NCI-H2227 (cell line): ENCODE data around the gene XPO5.
"Not testable (repeated sequence)": the region's sequence is repeated elsewhere in the genome, so short reads cannot be mapped to it uniquely, and the experiment has no call there.

ENCODE experiments used
- DNase-seq: peaks from one replicate; lab custom pipeline; 2025; ENCODE audit not compliant: unreplicated experiment; lab: John Stamatoyannopoulos, UW

XPO5 gene

DNA sequence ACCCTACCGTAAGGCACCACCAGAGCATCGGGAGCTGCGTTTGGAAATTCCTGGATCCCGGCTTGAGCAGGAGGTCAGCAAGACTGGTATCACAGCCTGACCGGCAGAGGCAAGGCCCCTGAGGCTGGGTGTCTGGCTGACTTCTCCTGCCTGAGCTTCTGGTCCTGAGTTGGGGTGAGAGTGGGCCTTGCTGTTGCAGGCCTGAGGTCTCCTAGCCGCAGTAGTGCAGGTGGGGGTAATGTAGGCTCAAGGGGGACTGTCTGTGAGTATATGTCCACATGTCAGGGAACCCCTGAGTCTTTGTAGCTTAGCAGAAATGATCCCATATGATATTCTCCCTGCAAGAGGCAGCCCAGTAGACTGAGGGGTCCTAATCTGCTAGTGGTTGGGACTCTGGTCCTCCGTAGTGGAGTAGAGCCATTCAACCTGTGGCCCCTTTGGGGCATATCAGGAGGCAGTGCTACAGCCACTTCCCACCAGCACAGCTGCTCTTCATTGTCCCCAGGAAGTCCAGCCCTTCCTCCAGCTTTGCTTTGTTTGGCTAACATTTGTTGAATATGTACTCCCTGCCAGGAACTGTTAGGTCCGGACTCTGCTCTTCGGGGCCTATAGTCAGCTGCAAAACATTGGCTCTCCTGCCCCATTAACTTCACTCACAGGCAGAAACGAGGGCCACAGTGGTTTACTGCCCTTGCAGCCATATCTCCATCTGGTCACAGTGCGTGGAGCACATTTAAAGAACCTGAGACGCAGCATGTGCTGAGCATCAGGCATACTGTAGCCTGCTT is 76.6 kb downstream of the XPO5 start:
- DNase-seq, result no peak

DNA sequence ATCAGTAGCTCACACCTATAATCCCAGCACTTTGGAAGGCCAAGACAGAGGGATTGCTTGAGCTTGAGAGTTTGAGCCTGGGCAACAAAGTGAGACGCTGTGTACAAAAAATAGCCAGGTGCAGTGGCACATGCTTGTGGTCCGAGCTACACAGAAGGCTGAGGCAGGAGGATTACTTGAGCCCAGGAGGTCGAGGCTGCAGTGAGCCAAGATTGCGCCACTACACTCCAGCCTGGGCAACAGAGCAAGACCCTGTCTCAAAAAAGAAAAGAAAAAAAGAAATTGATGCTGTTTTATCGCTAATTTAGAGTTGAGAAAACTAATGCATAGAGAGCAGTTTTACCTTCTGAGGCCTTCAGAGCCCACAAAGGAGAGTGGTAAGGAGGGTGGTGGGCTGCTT is 77.5 kb downstream of the XPO5 start:
- DNase-seq, result not testable (repeated sequence)

- no peak for DNase-seq
Measured at GRCh38 chr6:43497689-43498088, 78.1 kb downstream of the XPO5 start.

- no peak for DNase-seq
Measured at GRCh38 chr6:43497129-43497396, 78.8 kb downstream of the XPO5 start.

DNA sequence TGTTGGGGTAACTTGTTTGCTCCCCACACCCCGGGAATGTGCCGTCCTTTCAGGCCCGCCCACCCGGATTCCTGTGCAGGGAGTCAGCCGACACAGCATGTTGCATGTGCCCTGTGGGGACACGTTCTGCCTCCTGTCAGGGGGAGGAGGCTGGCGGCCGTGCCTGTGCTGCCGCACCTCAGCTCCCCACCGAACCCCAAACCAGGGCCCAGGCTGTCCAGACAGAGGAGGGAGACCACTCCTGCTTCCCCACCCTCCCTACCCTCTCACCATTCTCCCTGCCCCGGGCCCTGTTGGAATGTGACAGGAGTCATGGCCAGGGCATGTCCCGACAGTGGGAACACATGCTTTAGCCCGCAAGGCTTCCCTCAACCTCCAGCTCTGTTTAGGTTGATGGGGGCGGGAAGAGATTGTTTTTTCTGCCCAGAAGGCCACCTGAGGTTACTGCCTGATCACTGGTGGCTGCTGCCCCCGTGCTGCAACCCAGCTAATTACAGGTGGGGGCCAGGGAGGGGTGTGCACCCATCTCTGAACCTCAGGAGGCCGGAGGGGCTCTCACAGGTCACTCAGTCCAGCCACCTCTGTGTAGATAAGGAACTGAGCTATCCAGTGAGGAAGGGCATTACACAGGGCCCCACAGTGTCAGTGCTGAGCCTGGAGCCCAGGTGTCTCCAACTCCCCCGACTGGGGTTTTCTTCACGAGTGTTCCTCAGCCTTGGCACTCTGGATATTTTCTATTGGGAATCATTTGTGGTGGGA is 79.3 kb downstream of the XPO5 start:
- DNase-seq, result no peak

DNA sequence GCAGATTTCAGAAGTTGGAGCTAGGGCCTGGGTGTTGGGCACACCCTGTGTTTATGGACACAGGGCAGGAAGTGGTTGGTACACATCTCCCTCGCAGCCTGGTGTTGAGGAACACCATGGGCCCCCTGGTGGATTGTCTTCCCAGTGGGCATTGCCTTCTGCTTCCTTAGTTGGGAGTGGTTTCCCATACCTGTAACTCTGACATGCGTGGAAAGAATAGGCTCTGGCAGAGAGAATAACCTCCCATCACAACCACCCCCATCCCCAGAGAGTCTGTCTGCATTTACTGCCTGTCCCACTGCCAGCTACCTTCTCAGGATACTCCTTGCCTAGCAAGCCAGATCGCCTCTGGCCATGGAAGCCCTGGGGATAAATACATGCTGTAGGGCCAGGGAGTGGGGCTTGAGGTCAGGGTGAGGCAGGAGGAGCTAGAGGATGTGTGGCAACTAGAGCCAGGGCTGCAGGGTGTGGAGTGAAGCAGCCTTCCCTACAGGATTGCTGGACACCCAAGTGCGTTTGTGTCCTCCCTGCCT is 80.4 kb downstream of the XPO5 start:
- no peak for DNase-seq

GRCh38 chr6:43494766-43495165 is 81.1 kb downstream of the XPO5 start:
- no peak for DNase-seq

DNA sequence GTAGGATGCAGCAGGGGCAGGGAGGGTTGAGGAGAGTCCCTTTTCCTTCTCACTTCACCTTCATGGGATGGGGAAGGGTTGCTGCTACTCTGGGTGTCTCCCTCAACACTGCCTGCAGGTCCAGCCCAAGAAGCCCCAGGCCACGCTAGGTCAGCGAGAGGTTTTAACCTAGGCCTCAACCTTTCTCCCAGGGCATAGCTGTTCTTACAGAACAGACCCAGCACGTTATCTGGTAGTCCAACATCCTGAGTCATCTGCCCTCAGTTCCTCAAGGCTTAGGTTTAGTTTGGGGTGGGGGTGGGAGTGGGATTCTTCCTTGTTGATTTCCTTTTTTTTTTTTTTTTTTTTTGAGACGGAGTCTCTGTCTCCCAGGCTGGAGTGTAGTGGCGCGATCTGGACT is 81.5 kb downstream of the XPO5 start:
- no peak for DNase-seq

GRCh38 chr6:43493833-43494232 is 82.0 kb downstream of the XPO5 start:
- no peak for DNase-seq

- no peak for DNase-seq
Measured at GRCh38 chr6:43493230-43493629, 82.6 kb downstream of the XPO5 start.

DNA sequence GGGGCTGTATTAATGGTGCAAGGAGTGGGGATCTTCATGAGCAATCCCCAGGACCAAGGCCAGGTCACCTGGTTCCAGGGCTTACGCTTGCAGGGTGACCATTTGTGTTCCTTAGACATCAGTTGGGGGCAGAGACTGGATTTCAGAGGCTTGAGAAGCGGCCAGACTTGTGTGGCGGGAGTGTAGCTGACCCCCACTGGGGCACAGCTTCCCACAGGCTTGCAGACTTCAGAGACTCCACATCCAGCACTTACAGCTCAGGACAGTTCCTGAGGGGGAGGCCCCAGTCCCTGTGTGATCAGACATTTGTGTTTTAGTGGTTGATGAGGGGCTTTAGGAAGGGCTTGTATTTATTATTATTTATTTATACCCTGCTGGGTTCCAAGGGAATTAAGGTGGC is 83.2 kb downstream of the XPO5 start:
- no peak for DNase-seq

GRCh38 chr6:43491750-43492661 is 83.8 kb downstream of the XPO5 start:
- DNase-seq, result no peak

GRCh38 chr6:43490523-43490939 is 85.3 kb downstream of the XPO5 start:
- DNase-seq, result no peak

- no peak for DNase-seq
Measured at GRCh38 chr6:43489277-43490072, 86.4 kb downstream of the XPO5 start.

- no peak for DNase-seq
Measured at GRCh38 chr6:43488667-43489276, 87.1 kb downstream of the XPO5 start.

DNA sequence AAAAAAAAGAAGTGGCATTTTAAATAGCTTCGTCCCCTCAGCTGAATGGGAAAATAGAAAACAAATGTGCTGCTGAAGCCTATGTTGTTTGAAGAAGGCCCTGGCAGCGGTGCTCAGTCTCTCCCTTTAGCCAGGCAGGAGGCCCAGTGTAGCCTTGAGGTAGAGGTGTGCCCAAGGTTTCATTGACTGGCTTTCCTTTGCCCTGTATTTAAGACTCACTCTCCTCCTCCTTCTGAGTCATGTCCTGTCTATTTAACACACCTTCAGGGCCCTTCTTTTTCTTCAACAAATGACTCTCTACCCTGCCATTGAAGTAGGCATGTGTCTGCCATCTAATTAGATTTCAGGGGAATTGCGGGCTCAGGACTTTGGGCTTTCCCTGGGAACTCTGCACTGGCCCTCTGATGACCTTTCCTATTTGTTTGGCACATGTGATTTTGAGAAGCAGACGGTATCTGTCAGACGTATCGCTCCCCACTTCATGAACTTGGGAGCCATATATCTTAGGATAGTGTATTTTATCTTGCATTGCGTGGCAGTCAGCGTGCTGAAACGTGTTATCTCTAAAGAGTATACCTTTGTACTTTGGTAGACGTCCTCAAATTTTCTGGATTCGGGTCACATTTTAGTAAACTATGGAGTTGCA is 94.1 kb downstream of the XPO5 start:
- DNase-seq, result no peak

DNA sequence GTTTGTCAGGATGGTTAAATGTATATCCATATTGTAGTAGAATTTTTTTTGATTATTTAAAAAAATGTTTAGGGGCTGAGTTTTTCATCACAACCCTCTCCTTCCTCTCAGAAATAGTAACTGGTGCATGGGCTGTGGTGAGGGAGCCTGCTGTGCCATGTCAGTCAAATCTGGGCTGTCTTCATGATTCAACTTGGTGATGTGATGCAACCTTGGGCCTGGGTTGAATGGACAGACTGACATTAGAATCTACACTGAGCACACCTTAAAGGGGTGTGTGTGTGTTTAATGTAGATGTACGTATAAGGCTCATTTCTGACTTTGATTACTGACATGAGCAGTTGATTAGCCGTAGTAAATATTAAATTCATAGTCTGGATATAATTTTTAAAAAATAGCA is 94.8 kb downstream of the XPO5 start:
- DNase-seq, result no peak

DNA sequence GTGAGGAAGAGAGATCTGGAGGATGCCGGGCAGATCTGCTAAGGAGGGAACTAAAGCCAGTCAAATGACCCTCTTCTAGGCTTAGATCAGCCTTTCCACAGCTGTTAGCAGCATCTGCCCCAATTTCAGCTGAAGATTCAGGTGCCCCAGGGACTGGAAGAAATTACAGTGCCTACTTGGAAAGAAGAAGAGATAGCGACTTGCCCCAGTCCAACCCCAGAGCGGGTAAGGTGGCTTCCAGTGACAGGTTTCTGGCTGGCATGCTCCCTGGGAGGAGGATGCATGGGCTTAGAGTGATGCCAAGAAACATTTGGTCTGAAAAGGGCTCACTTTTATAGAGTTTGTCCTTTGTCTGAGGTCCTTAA is 97.8 kb downstream of the XPO5 start:
- no peak for DNase-seq

- DNase-seq, result peak; percentile 93
Measured at GRCh38 chr6:43477235-43478007, 98.4 kb downstream of the XPO5 start, which contains the start of gene TJAP1. Gene TJAP1 (plus strand): TSS chr6:43477570. CDS start chr6:43499002, 21,432 bp downstream.
